ENCODE data around the gene SHKBP1.
"Not testable (repeated sequence)": the region's sequence is repeated elsewhere in the genome, so short reads cannot be mapped to it uniquely, and the experiment has no call there.

SHKBP1 gene

DNA sequence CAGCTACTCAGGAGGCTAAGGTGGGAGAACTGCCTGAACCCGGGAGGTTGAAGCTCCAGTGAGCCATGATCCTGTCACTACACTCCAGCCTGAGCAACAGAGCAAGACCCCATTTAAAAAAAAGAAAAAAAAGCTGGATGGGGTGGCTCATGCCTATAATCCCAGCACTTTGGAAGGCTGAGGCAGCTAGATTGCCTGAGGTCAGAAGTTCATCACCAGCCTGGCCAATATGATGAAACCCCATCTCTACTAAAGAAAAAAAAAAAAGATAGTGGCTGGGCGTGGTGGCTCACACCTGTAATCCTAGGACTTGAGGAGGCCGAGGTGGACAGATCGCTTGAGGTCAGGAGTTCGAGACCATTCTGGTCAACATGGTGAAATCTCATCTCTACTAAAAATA lies 39.5 kb downstream of the SHKBP1 start:
- DNase-seq: no peak

- no peak for DNase-seq
These were observed 40.3 kb downstream of the SHKBP1 start for GRCh38 chr19:40616941-40617340.

DNA sequence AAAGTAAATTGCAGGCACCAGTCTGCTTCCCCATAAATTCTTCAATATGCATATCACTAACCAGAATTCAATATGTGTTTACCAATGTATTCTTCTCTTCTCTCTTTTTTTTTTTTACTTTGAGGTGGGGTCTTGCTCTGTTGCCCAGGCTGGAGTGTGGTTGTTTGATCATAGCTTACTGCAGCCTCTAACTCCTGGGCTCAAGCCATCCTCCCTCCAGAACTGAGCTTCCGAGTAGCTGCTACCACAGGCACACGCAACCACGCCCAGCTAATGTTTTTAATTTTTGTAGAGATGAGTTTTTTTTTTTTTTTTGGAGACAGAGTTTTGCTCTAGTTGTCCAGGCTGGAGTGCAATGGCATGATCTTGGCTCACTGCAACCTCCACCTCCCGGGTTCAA lies 41.3 kb downstream of the SHKBP1 start:
- no peak for DNase-seq

GRCh38 chr19:40619333-40620160 lies 42.9 kb downstream of the SHKBP1 start:
- no peak for DNase-seq

- DNase-seq: no peak
These were observed 43.5 kb downstream of the SHKBP1 start for GRCh38 chr19:40620161-40620485.

- DNase-seq: no peak
These were observed 44.6 kb downstream of the SHKBP1 start for GRCh38 chr19:40621283-40621682.

DNA sequence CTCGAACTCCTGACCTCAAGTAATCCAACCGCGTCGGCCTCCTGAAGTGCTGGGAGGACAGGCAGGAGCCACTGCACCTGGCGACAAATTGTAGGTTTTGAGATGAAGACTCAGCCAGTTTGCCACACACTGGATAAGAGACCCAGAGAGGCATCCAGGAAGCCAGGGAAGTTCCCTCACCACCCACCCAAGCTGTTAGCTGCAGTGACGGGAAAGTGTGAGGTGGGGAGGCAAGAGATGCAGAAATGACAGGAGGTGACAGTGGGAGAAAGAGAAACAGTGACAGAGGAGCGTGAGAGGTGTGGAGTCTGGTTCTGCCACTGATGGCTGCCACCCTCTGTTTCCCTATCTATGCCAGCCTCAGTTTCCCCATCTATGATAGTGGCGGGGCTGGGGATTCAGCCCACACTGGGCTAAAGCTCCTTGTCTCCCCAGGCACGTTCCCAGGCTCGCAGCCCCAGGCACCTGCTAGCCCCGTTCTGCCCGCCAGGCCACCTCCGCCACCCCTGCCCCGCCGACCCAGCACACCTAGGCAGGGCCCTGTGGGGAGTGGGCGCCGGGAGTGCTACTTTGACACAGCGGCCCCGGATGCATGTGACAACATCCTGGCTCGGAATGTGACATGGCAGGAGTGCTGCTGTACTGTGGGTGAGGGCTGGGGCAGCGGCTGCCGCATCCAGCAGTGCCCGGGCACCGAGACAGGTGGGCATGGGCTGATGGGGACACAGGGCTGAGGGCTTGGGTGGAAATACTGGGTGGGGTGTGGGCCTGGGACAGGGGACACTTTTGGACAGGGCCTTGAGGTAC lies 45.5 kb downstream of the SHKBP1 start:
- DNase-seq: no peak

- no peak for DNase-seq
These were observed 46.1 kb downstream of the SHKBP1 start for GRCh38 chr19:40622773-40623075.

DNA sequence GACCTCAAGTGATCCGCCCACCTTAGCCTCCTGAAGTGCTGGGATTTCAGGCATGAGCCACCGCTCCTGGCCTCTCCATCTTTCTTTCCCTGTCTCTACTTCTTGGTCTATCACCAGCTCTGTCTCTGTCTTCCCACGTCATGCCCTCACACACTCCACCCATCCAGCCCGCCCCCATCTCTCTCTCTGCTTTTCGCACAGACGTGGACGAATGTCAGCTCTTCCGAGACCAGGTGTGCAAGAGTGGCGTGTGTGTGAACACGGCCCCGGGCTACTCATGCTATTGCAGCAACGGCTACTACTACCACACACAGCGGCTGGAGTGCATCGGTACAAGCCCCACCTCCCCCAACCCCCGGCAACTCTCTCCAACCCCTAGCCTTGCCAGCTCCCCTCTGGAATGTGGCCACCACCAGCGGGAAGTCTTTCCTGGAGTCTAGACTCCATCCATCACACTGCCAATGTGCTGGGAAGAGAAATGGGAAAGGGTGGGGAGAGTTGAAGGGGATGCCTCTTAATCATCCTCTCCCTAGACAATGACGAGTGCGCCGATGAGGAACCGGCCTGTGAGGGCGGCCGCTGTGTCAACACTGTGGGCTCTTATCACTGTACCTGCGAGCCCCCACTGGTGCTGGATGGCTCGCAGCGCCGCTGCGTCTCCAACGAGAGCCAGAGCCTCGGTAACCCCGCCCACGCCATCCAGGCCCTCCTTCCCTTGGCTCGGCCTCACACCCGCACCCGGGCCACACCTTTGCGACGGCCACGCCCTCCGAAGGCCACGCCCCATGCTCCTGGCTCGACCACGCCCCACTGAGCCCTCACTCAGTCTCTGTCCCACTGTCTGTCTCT lies 47.0 kb downstream of the SHKBP1 start:
- DNase-seq: no peak

DNA sequence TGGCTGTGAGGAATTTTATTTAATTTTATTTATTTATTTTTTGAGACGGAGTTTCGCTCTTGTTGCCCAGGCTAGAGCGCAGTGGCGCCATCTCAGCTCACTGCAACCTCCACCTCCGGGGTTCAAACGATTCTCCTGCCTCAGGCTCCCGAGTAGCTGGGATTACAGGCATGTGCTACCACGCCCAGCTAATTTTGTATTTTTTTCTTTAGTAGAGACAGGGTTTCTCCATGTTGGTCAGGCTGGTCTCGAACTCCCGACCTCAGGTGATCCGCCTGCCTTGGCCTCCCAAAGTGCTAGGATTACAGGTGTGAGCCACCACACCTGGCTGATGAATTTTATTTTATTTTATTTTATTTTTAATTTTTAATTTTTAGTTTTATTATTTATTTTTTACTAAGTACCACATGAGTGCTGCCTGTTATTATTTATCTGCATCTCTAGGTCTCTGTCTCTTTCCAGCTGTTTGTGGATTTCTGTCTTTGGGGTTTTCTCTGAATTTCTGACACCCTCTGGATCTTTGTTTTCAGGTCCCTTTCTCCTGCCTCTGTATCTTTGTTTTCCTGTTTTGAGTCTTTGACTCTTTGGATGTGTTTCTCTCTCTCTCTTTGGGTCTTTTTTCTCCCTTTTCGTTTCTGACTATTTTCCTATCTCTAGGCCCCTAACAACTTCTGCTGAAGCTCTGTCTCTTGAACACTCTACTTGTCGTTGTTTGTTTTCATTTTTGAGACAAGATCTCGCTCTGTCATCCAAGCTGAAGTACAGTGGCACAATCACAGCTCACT lies 47.9 kb downstream of the SHKBP1 start:
- DNase-seq: not testable (repeated sequence)

- peak; percentile 46 to 69 (median 59) for DNase-seq
These were observed 48.9 kb downstream of the SHKBP1 start for GRCh38 chr19:40625406-40626120.

GRCh38 chr19:40626918-40627317 lies 50.2 kb downstream of the SHKBP1 start:
- no peak for DNase-seq

- no peak for DNase-seq
These were observed 51.0 kb downstream of the SHKBP1 start for GRCh38 chr19:40627486-40628279.

- DNase-seq: no peak
These were observed 52.7 kb downstream of the SHKBP1 start for GRCh38 chr19:40629346-40629745.

- DNase-seq: no peak
These were observed 54.0 kb downstream of the SHKBP1 start for GRCh38 chr19:40630571-40631160.

GRCh38 chr19:40632311-40633036 lies 55.8 kb downstream of the SHKBP1 start:
- no peak for DNase-seq

DNA sequence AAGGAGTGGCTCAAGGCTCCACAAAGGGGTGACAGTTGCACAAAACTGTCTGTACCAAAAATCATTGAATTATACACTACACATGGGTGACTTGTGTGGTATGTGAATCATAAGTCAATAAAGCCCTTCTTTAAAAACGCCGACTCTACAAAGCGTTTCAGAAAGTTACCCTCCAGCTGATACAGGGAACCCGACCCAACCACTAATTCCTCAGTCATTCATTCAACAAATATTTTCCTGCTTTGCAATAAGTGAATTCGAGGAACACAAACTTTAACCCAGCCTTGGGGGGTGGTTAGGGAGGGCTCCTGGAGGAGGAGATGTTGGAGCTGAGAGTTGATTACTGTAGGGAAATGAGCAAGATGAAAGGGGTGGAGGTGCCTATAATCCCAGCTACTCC lies 56.5 kb downstream of the SHKBP1 start:
- DNase-seq: no peak

DNA sequence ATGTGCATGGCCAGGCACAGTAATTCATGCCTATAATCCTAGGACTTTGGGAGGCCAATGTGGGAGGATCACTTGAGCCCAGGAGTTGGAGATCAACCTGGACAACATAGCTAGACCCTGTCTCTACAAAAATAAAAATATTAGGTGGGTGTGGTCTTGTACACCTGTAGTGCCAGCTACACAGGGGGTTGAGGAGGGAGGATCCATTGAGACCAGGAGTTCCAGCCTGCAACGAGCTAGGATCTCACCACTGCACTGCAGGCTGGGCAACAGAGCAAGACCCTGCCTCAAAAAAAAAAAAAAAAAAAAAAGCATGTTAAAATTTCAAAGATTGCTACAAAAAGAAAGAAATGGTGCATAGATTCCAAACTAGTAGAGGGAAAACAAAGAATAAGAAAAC lies 61.7 kb downstream of the SHKBP1 start:
- DNase-seq: no peak

- no peak for DNase-seq
These were observed 62.9 kb downstream of the SHKBP1 start for GRCh38 chr19:40639638-40639982.

- peak in 2 of 4 experiments; percentile 24 to 32 for DNase-seq
These were observed 64.1 kb downstream of the SHKBP1 start for GRCh38 chr19:40640744-40641143.
